ENCODE results near the gene KCNK2. TPM values are rescaled to one million over a fixed set of nuclear protein-coding genes. Genes with fewer than 3 reads are reported as not detected.
A peak's percentile ranks its signal among the peaks of the same experiment; 100 is the strongest.

KCNK2 gene, protein sequence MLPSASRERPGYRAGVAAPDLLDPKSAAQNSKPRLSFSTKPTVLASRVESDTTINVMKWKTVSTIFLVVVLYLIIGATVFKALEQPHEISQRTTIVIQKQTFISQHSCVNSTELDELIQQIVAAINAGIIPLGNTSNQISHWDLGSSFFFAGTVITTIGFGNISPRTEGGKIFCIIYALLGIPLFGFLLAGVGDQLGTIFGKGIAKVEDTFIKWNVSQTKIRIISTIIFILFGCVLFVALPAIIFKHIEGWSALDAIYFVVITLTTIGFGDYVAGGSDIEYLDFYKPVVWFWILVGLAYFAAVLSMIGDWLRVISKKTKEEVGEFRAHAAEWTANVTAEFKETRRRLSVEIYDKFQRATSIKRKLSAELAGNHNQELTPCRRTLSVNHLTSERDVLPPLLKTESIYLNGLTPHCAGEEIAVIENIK
- not detected in 2 replicates for total RNA-seq

DNA sequence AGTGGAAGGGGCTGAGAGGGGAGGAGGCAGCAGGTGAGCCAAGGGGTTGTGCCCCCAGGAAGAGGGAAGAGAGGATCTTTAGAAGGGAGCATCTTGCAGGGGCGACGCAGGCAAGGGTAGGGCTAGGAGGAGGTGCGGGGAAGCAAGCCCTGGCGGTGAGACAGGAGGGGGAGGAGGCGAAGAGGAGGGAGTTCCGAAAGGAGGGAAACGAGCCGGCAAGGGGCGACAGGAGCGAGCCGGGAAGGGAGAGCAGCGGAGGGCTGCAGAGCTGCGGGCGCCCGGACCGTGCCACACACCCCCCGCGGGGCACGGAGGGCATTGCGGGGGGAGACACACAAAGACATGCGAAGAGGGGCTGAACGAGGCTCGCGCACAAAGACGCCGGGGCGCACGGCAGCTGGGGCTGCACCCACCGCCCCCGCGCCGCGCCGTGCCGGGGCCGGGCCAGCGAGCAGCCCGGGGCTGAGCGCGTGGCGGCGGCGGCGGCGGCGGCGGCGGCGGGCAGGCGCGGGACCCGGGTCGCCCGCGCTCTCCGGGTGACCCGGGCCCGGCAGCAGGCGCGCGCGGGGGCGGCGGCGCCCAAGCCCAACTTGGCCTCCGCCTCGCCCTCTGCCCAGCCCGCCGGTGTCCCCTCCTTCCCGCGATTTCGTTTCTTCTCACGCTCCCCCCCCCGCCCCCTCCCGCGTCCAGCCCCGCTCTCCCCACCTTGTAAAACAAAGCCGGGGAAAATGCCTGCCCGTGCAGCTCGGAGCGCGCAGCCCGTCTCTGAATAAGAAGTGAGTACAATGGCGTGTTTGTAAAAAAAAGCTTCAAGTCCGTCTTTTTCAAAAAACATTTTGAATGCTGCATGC, at the start of gene KCNK2:
Gene KCNK2, plus strand, starts transcription at position 206 of the 851 bp plus-strand sequence. CDS start 649 bp downstream, outside the sequence.
- TF ChIP-seq, protein P1, sequence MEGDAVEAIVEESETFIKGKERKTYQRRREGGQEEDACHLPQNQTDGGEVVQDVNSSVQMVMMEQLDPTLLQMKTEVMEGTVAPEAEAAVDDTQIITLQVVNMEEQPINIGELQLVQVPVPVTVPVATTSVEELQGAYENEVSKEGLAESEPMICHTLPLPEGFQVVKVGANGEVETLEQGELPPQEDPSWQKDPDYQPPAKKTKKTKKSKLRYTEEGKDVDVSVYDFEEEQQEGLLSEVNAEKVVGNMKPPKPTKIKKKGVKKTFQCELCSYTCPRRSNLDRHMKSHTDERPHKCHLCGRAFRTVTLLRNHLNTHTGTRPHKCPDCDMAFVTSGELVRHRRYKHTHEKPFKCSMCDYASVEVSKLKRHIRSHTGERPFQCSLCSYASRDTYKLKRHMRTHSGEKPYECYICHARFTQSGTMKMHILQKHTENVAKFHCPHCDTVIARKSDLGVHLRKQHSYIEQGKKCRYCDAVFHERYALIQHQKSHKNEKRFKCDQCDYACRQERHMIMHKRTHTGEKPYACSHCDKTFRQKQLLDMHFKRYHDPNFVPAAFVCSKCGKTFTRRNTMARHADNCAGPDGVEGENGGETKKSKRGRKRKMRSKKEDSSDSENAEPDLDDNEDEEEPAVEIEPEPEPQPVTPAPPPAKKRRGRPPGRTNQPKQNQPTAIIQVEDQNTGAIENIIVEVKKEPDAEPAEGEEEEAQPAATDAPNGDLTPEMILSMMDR (IDR thresholded peaks at IDR 0.05; ENCODE audit: insufficient read depth, low read length, poor library complexity, severe bottlenecking) = no peak
- no peaks in the 10 kb centered on the region for H3K36me3 ChIP-seq (ENCODE audit: control insufficient read depth, insufficient read depth, low read length)
- H3K27me3 ChIP-seq (ENCODE audit: control insufficient read depth, insufficient read depth, low read length) = peaks cover 21% of the 10 kb centered on the region
- H3K4me3 ChIP-seq (ENCODE audit: low read depth, low read length) = peak within 1 kb of the TSS; percentile 37
- no peak for DNase-seq (ENCODE audit: low read depth)

DNA sequence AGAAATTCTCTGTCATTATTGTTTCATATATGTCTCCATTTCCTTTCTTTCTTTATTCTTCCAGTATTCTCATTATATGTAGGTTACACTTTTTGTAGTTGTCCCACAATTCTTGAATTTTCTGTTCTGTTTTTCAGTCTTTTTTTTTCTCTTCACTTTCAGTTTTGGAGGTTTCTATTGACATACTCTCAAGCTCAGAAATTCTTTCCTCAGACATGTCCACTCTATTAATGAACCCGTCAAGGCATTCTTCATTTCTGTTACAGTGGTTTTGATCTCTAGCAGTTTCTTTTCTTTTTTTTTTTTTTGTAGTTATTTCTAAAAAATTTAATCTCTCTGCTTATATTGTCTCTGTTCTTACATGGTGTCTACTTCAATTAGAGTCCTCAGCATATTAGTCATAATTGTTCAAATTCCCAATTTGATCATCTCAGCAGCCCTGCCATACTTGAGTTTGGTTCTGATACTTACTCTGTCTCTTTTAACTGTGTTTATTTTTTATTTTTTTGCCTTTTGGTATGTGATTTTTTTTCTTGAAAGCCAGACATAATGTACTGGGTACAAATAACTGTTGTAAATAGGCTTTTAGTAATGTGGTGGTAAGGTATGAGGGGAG, 49.5 kb upstream of the KCNK2 start:
- no peak for DNase-seq (ENCODE audit: low read depth)
- TF ChIP-seq, protein P1 (IDR thresholded peaks at IDR 0.05; ENCODE audit: insufficient read depth, low read length, poor library complexity, severe bottlenecking) = no peak
- Histone ChIP-seq H3K27me3 (ENCODE audit: control insufficient read depth, insufficient read depth, low read length) (no peaks in the 10 kb centered on the region), H3K36me3 (ENCODE audit: control insufficient read depth, insufficient read depth, low read length) (no peaks in the 10 kb centered on the region), H3K4me3 (ENCODE audit: low read depth, low read length) (no peak overlapping the region)

DNA sequence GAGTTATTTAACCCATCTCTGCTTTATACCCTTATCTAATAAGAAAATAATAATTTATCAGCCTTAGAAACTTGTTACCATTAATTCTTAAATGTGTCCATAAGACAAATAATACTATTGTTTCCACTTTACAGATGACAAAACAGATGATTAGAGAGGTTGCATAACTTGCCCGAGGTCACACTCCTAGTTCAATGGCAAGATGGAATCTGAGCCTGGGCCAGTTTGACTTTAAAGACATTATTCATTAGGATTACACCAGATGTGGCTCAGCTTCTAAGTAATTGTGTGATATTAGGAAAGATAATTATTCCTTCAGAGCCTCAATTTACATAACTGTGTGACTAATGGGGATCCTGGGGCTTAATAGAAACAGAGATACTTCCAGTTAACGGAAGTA, 42.3 kb upstream of the KCNK2 start:
- Histone ChIP-seq H3K36me3 (ENCODE audit: control insufficient read depth, insufficient read depth, low read length) (no peaks in the 10 kb centered on the region), H3K27me3 (ENCODE audit: control insufficient read depth, insufficient read depth, low read length) (no peaks in the 10 kb centered on the region), H3K4me3 (ENCODE audit: low read depth, low read length) (no peak overlapping the region)
- no peak for DNase-seq (ENCODE audit: low read depth)
- TF ChIP-seq, protein P1 (IDR thresholded peaks at IDR 0.05; ENCODE audit: insufficient read depth, low read length, poor library complexity, severe bottlenecking) = no peak

DNA sequence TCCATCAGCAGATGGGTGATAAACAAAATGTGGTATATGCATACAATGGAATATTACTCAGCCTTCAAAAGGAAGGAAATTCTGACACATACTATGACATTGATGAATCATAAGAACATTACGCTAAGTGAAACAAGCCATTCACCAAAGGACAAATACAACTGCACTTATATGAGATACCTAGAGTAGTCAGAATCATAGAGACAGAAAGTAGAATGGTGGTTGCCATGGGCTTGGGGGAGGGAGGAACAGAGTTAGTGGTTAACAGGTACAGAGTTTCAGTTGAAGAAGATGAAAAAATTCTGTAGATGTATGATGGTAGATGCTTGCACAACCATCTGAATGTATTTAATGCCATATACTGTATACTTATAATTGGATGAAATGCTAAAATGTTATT, 39.1 kb upstream of the KCNK2 start:
- Histone ChIP-seq H3K4me3 (ENCODE audit: low read depth, low read length) (no peak overlapping the region), H3K27me3 (ENCODE audit: control insufficient read depth, insufficient read depth, low read length) (no peaks in the 10 kb centered on the region), H3K36me3 (ENCODE audit: control insufficient read depth, insufficient read depth, low read length) (no peaks in the 10 kb centered on the region)
- TF ChIP-seq, protein P1 (IDR thresholded peaks at IDR 0.05; ENCODE audit: insufficient read depth, low read length, poor library complexity, severe bottlenecking) = no peak
- no peak for DNase-seq (ENCODE audit: low read depth)

DNA sequence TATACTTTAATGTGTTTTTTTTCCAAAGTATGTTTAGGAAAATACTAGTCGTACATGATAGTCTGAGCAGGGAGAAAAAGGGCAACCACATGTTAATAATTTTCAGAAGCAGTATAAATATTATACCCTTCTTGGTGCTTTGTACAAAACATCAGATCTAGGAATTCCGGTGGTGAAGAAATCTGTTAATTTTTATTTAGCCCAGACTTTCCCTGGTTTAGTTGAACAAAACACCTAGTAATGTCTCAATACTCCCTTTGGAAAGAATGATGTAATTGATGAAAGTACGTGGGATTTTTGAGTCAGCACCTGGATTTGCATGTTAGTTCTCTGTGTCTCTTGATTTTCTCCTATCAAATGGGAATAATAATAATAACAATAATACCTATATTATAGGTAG, 38.4 kb upstream of the KCNK2 start:
- H3K27me3 ChIP-seq (ENCODE audit: control insufficient read depth, insufficient read depth, low read length) = no peaks in the 10 kb centered on the region
- no peaks in the 10 kb centered on the region for H3K36me3 ChIP-seq (ENCODE audit: control insufficient read depth, insufficient read depth, low read length)
- peak; percentile 71 for DNase-seq (ENCODE audit: low read depth)
- TF ChIP-seq, protein P1 (IDR thresholded peaks at IDR 0.05; ENCODE audit: insufficient read depth, low read length, poor library complexity, severe bottlenecking) = no peak
- no peak overlapping the region for H3K4me3 ChIP-seq (ENCODE audit: low read depth, low read length)

Measured in kidney epithelial cell (primary cell).